SK-N-MC (cell line): ENCODE measurements around the gene C2CD3.

Source experiments
- EZH2 ChIP-seq: fragments of 200-600 bp; sonication (generic); IDR thresholded peaks from one replicate; pipeline ENCODE4 v1.6.1; 2017; ENCODE audit warnings: antibody characterized with exemption
- POLR2AphosphoS5 ChIP-seq: IDR thresholded peaks from 2 replicates; pipeline ENCODE4 v1.6.1; 2012; ENCODE audit warnings: mild to moderate bottlenecking, low read depth, low read length, borderline replicate concordance

DNA sequence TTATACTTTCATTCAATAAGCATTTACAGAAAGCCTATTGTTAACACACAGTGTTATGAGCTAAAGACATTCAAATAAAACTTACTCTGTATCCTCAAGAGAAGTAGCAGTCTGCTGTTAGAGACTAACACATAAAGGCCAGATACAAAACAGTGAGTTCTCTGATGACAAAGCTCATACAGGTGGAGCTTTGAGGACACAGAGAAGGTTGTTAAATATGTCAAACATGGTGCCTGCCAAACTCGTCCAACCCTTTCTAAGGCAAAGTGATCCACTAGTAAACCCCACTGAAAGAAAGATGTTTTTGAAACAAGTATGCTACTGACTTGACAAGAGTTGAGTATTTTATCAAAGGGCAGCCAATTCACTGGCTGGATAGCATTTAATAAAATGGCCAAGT lies 70.1 kb downstream of the C2CD3 start:
- TF ChIP-seq EZH2 (no peak), POLR2AphosphoS5 (no peak)
